ENCODE results near the gene ROR1. TPM values are rescaled to one million over a fixed set of nuclear protein-coding genes. Genes with fewer than 3 reads are reported as not detected.

Gene ROR1
- total and polyA plus RNA-seq, 2 of the 4 experiments (the other 2 are of a cell fraction), result 4.4 to 10.0 TPM

DNA sequence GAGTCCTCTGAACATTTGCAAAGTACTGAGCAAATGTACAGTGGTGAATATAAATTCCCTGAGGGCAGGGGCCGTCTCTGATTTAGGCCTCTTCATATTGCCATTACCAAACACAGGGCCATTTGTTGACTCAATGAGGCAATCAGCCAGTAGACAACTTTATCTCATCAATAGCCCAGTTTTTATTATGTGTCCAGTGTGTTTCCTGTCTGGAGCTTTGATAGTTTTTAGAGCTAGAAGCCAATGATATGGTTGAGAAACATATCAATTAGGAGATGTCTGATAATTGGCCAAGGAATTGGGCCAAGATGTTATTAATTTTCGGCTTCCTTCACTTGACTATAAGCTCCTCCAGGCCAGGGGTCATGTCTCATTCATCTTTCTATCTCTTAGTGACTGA is 163.0 kb downstream of the ROR1 start:
- no peak for DNase-seq
- intact Hi-C loops (cut with micrococcal nuclease), result no loop called here
- in situ Hi-C loops (cut with MboI; ENCODE audit: low sequenced_read_pairs), result no loop called here

More for the DNA sequence above, 163.0 kb downstream of the ROR1 start:
- ATAC-seq (ENCODE audit: low read depth), result no peak
- Histone ChIP-seq H3K18ac (ENCODE audit: low read depth, low read length) (no peak overlapping the region; the same call in 1 of the 2 replicates), H3K36me3 (ENCODE audit: control insufficient read depth, insufficient read depth, low read length) (no peaks in the 10 kb centered on the region), H3K4me1 (ENCODE audit: control insufficient read depth, insufficient read depth, low read length) (no peaks in the 10 kb centered on the region), H3K9ac (ENCODE audit: low read depth, low read length) (no peak overlapping the region), H3K27me3 (ENCODE audit: control insufficient read depth, insufficient read depth, low read length) (no peaks in the 10 kb centered on the region), H3K23ac (ENCODE audit: low read depth, low read length) (no peak overlapping the region), H4K8ac (ENCODE audit: low read depth in 2 of 2, low read length in 2 of 2) (no peak overlapping the region), H2AFZ (replicated peaks; ENCODE audit: low read length, poor library complexity) (no peak overlapping the region), H4K5ac (ENCODE audit: low read depth, low read length) (no peak overlapping the region), H3K79me1 (ENCODE audit: low read depth in 1 of 2, low read length in 2 of 2) (no peaks in the 10 kb centered on the region), H3K9me3 (ENCODE audit: control insufficient read depth, insufficient read depth, low read length) (no peaks in the 10 kb centered on the region), H4K20me1 (ENCODE audit: insufficient read depth, low read length) (no peaks in the 10 kb centered on the region), H3K4me2 (ENCODE audit: low read depth, low read length) (no peak overlapping the region), H3K14ac (replicated peaks; ENCODE audit: low read depth, low read length) (no peak overlapping the region), H2AK5ac (ENCODE audit: low read depth, low read length) (no peak overlapping the region), H2BK5ac (ENCODE audit: low read depth, low read length, poor library complexity, severe bottlenecking) (no peak overlapping the region), H3K9me1 (ENCODE audit: insufficient read depth, low read length) (no peaks in the 10 kb centered on the region), H4K91ac (ENCODE audit: insufficient read depth, low read depth, low read length) (no peak overlapping the region), H3K4ac (ENCODE audit: low read depth, low read length) (no peak overlapping the region), H2BK20ac (ENCODE audit: low read depth, low read length) (no peak overlapping the region), H2AK9ac (replicated peaks; ENCODE audit: low read depth, low read length, poor library complexity) (no peak overlapping the region), H3K56ac (ENCODE audit: extremely low read depth, insufficient read depth, low read length) (no peak overlapping the region), H3K27ac (ENCODE audit: insufficient read depth, low read length) (no peak overlapping the region), H3K4me3 (ENCODE audit: insufficient read depth, low read depth, low read length) (no peak overlapping the region), H2BK15ac (ENCODE audit: low read depth, low read length) (no peak overlapping the region), H2BK120ac (ENCODE audit: low read depth, low read length) (no peak overlapping the region)
- no CpG with 5 or more reads among the region's 2 CpGs for WGBS, 2 experiments (ENCODE audit: extremely low coverage in 2 of 2, insufficient read length in 1 of 2)
- ChIA-PET POLR2A (ENCODE audit: unreplicated experiment) (no interaction called here), CTCF (interaction anchor here (0.6 kb wide), 1 partner anchor 137 kb away, joined by 6 read pairs; no protein-coding TSS in a partner anchor)
- dilution Hi-C loops (cut with HindIII; ENCODE audit: low sequenced_read_pairs, unreplicated experiment), result no loop called here
- no TSS peak for BruUV-seq (replicated peaks)
- no peak for TF ChIP-seq BHLHE40 (IDR thresholded peaks at IDR 0.05; ENCODE audit: low read depth, low read length)
- TF ChIP-seq FOS (IDR thresholded peaks at IDR 0.05; ENCODE audit: low read depth, low read length), result no peak
- TF ChIP-seq MAZ (IDR thresholded peaks at IDR 0.05; ENCODE audit: borderline replicate concordance, low read depth, low read length), result no peak
- TF ChIP-seq MXI1 (IDR thresholded peaks at IDR 0.05; ENCODE audit: borderline replicate concordance, low read depth, low read length), result no peak
- no peak for TF ChIP-seq CTCF (conservative IDR thresholded peaks at IDR 0.05; ENCODE audit: low read depth, low read length)
- no peak for TF ChIP-seq RCOR1 (IDR thresholded peaks at IDR 0.05; ENCODE audit: insufficient replicate concordance, low read length)
- no peak for TF ChIP-seq RAD21 (IDR thresholded peaks at IDR 0.05; ENCODE audit: low read length)
- no peak for TF ChIP-seq CHD1 (IDR thresholded peaks at IDR 0.05; ENCODE audit: low read depth, low read length)
- TF ChIP-seq NFE2L2 (IDR thresholded peaks at IDR 0.05; ENCODE audit: low read depth, low read length), result no peak
- no peak for TF ChIP-seq CEBPB (IDR thresholded peaks at IDR 0.05; ENCODE audit: low read depth, low read length)
